Memory B cell (primary cell): ENCODE data around the gene TALDO1.
A peak's percentile ranks its signal among the peaks of the same experiment; 100 is the strongest.

Experiments used
- ATAC-seq: fragments of 150-1000 bp; cut with Tn5 transposase; 2 replicates; pipeline ENCODE4 v1.10.0; 2021; ENCODE audit warnings: low read depth, mild to moderate bottlenecking, moderate library complexity
- DNase-seq, 2 donors: peaks; one replicate each; pipeline ENCODE4 v3.0.0; 2022; ENCODE audit warnings: low spot score in 2 of 2
- H3K27ac Mint-ChIP-seq: one replicate; pipeline ENCODE4 v1.8.0; 2022; ENCODE audit warnings: mild to moderate bottlenecking, moderate library complexity, mixed read lengths
- H3K27me3 Mint-ChIP-seq: one replicate; pipeline ENCODE4 v1.8.0; 2022; ENCODE audit warnings: mixed read lengths
- H3K36me3 Mint-ChIP-seq: one replicate; pipeline ENCODE4 v1.8.0; 2022; ENCODE audit warnings: mild to moderate bottlenecking, mixed read lengths
- H3K4me1 Mint-ChIP-seq: one replicate; pipeline ENCODE4 v1.8.0; 2022; ENCODE audit warnings: mixed read lengths
- H3K4me3 Mint-ChIP-seq: one replicate; pipeline ENCODE4 v1.8.0; 2022; ENCODE audit warnings: mild to moderate bottlenecking, moderate library complexity, mixed read lengths
- H3K9me3 Mint-ChIP-seq: one replicate; pipeline ENCODE4 v1.8.0; 2022; ENCODE audit warnings: mixed read lengths

Gene TALDO1

DNA sequence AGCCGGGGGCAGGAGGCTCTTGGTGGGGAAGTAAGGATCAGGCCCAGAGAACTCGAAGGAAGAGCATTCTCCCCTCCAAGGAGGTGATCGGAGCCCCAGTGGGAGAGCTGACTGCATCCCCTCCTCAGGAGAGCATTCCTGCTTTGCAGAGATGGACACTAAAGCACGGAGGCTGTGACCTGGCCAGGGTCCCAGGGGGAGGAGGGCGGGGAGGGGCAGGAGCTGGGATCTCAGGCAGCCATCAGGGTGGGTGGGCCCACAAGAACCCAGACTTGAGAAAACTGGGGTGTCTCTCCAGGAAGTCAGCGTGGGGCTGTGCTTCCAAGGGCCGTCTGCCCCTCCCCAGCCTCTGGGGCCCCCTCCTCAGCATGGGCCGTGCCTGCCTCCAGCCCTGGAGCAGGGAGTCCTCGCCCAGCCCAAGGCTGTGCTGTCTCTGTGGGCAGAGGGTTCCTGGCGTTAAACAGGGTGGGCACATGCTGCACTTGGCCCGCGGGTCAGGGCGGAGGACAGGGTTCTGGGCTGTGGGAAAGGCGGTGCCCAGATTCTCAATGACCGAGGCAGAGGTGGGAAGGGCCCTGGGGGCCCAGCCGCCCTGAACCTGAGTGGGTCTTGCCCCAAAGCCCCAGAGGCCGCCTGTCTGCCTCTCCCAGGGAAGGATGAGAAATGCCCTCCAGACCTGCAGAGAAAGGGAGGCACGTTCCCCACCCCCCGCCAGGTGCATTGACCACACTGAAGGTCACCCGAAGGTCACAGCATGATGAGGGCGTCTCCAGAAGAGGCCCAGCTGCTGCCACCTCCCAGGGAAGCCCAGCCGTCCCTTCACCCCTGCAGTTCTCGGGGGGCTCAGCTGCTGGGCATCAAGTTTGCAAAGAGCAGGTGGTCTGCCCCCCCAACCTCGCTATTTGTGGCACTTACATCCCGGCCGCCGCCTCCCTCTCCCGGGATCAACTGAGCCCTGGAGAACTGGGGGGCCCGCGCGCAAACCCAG lies 42.0 kb downstream of the TALDO1 start:
- H3K27me3 Mint-ChIP-seq = peaks cover 3% of the 10 kb centered on the region
- no peak for DNase-seq
- H3K36me3 Mint-ChIP-seq = peaks cover 10% of the 10 kb centered on the region
- H3K4me3 Mint-ChIP-seq = no peak overlapping the region
- H3K27ac Mint-ChIP-seq = no peak overlapping the region
- peak; percentile 21 for ATAC-seq
- H3K4me1 Mint-ChIP-seq = no peaks in the 10 kb centered on the region
- no peaks in the 10 kb centered on the region for H3K9me3 Mint-ChIP-seq

DNA sequence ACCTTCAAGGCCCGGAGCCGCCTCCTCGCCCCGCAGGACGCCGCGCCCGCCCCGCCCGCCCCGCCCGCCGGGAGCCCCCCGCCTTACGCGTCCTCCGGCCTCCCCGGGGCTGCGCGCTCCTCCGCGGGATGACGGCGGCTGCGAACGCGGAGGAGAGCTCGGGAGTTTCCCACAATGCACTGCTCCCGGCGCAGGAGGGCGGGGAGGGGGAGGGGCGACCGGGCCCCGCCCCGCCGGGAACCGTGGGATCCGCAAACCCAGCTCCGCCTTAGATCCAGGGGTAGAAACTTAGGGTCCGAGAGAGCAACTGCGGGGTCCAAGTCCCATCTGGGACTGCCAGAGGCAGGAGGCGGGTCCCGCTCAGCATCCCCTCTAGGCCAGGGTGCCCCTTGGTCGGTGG lies 42.7 kb downstream of the TALDO1 start, which contains the start of gene CEND1:
TSS of gene CEND1 (minus strand) at position 148 of the 400 bp plus-strand sequence. CDS start 1,514 bp downstream, outside the sequence.
- no peaks in the 10 kb centered on the region for H3K4me1 Mint-ChIP-seq
- H3K36me3 Mint-ChIP-seq = peaks cover 10% of the 10 kb centered on the region
- peaks cover 3% of the 10 kb centered on the region for H3K27me3 Mint-ChIP-seq
- H3K9me3 Mint-ChIP-seq = no peaks in the 10 kb centered on the region
- ATAC-seq (peak; percentile 61), DNase-seq (no peak)
- H3K27ac Mint-ChIP-seq = no peak within 1 kb of the TSS
- peak within 1 kb of the TSS; percentile 34 for H3K4me3 Mint-ChIP-seq

DNA sequence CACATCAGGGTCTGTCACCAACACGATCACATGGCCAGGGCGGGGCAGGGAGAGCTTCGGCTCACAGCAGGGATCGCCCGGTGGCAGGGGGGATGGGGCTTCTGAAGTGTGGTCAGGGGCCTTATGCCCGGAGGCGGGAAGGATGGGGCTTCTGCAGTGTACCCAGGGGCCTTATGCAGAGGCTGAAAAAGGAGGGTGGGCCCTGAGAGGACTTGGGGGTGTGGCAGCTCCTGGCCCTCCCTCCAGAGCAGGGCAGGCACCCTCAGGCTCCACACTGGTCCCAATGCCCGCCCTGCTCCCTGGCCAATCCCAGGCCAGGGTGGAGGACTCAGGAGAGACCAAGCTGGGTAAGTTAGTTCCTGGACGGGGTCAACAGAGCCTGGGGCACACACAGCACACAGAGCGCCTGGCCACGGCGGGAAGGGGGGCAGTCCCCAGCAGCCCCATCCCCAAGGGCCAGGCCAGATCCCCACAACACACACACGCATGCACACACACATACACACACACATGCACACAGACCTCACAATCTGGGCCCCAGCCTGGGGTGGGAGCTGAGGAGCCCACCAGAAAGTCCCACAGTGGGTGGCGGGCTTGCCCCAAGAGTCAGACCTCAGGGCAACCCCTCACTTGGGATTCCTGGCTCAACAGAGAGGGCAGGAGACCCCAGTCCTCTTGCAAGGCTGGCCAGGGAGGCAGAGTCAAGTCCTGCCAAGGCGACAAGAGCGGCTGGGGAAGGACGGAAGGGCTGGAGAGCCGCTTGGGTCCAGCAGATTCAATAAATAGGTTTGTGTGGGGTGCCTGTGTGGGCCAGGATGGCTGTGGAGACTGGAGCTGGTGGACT lies 43.7 kb downstream of the TALDO1 start:
- peaks cover under 1% of the 10 kb centered on the region for H3K4me1 Mint-ChIP-seq
- ATAC-seq (no peak), DNase-seq (no peak)
- H3K27ac Mint-ChIP-seq = no peak overlapping the region
- no peaks in the 10 kb centered on the region for H3K9me3 Mint-ChIP-seq
- peaks cover 3% of the 10 kb centered on the region for H3K27me3 Mint-ChIP-seq
- H3K4me3 Mint-ChIP-seq = no peak overlapping the region
- peaks cover 10% of the 10 kb centered on the region for H3K36me3 Mint-ChIP-seq

DNA sequence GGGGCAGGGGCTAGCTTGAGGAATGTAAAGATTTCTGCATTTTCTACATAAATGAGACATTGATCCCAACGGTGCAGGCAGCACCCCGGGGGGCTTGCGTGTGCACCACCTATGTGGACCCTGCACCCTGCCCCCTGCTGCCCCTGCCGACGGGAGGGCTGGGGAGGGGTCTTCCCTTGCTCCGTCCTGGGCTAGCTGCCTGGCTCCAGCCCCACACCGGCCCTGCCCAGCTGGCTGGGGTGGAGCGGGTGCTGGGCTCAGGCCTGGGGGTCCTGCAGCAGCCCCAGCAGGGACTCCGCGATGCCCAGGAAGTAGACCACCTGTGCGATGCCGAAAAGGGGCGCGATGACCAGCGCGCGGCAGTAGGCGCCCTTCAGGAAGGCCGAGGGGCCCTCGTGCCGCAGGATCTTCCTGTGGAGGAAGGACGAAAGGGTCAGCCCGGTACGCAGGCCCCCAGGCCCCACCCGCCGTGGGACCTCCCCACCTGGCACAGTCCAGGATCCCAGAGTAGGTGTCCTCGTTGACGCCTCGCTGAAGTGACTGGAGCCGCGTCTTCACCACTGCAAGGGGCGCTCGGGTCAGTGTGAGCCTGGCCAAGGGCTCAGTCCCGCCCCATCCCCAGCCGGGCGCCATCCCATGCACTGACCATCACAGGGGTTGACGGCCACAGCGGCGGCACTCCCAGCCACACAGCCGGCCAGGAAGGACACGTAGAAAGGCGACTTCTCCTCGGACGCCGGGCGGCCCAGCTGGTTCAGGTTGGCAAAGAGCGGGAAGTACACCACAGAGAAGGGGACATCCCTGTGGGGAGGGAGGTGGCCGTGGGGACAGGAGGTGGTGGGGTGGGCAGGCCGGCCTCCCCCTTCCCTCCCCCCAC lies 44.6 kb downstream of the TALDO1 start:
- no peak for ATAC-seq
- H3K4me3 Mint-ChIP-seq = no peak overlapping the region

DNA sequence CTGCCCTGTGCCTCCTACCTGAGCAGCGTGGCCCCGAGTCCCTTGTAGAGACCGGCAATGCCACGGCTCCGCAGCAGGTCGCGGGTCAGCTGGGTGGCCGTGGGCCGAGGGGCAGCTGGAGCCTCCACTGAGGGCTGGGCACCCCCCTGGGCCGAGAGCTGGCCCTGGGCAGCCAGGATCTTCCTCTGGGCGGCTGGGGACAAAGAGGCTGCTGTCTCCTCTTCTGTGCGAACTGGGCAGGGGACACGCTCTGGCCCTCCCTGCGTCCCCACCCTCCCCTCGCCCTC lies 45.2 kb downstream of the TALDO1 start:
- peaks cover 7% of the 10 kb centered on the region for H3K4me1 Mint-ChIP-seq
- H3K27ac Mint-ChIP-seq = no peak overlapping the region
- peaks cover 12% of the 10 kb centered on the region for H3K36me3 Mint-ChIP-seq
- H3K4me3 Mint-ChIP-seq = no peak overlapping the region
- H3K9me3 Mint-ChIP-seq = no peaks in the 10 kb centered on the region
- no peak for DNase-seq
- H3K27me3 Mint-ChIP-seq = peaks cover 3% of the 10 kb centered on the region
- ATAC-seq = no peak

More for the DNA sequence above, 44.6 kb downstream of the TALDO1 start:
- H3K27ac Mint-ChIP-seq = no peak overlapping the region
- no peak for DNase-seq
- H3K27me3 Mint-ChIP-seq = peaks cover 3% of the 10 kb centered on the region
- peaks cover 12% of the 10 kb centered on the region for H3K36me3 Mint-ChIP-seq
- peaks cover 6% of the 10 kb centered on the region for H3K4me1 Mint-ChIP-seq
- H3K9me3 Mint-ChIP-seq = no peaks in the 10 kb centered on the region

DNA sequence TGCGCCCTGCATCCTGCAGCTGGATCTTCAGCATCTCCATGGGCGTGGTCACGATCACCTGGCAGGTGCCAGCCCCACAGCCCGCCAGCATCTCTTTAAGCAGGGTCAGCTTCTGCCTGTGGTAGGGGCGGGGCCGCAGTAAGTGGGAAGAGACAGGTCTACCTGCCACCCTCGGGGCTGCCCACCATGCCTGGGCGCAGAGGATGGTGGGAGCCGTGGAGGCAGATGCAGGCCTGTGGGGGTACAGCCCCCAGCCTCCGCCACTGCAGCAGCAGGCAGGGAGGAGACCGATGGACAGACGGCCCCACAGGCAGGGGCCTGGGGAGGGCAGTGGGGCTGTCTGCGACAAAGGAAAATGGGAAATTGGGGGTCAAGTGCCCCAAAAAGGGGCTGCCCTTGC lies 45.6 kb downstream of the TALDO1 start:
- ATAC-seq (no peak), DNase-seq (no peak)
- no peaks in the 10 kb centered on the region for H3K9me3 Mint-ChIP-seq
- peaks cover 7% of the 10 kb centered on the region for H3K4me1 Mint-ChIP-seq
- H3K4me3 Mint-ChIP-seq = no peak overlapping the region
- H3K36me3 Mint-ChIP-seq = peaks cover 12% of the 10 kb centered on the region
- H3K27me3 Mint-ChIP-seq = peaks cover 2% of the 10 kb centered on the region
- no peak overlapping the region for H3K27ac Mint-ChIP-seq

DNA sequence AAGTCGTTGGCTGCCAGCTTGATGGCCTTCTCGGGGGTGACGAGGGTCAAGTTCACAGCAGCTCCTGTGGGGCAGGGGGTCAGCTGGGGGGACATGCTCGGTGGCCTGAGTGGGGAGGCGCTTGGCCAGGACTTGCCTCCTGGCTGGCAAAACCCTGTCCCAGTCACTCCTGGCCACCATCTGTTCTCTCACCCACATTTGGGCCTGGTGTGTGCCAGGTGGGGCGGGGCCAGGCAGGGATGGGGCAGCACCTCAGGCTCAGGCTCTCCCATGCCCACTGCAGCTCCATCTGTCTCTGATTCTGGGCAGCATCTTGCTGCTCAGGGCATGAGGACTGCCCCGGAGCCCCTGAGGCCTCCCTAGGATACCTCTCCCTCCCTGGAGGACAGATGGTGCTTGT lies 46.3 kb downstream of the TALDO1 start:
- no peak for ATAC-seq
- Mint-ChIP-seq H3K27me3 (peaks cover 2% of the 10 kb centered on the region), H3K27ac (no peak overlapping the region), H3K36me3 (peaks cover 12% of the 10 kb centered on the region), H3K4me3 (no peak overlapping the region), H3K9me3 (no peaks in the 10 kb centered on the region), H3K4me1 (peaks cover 7% of the 10 kb centered on the region)
- DNase-seq = no peak

DNA sequence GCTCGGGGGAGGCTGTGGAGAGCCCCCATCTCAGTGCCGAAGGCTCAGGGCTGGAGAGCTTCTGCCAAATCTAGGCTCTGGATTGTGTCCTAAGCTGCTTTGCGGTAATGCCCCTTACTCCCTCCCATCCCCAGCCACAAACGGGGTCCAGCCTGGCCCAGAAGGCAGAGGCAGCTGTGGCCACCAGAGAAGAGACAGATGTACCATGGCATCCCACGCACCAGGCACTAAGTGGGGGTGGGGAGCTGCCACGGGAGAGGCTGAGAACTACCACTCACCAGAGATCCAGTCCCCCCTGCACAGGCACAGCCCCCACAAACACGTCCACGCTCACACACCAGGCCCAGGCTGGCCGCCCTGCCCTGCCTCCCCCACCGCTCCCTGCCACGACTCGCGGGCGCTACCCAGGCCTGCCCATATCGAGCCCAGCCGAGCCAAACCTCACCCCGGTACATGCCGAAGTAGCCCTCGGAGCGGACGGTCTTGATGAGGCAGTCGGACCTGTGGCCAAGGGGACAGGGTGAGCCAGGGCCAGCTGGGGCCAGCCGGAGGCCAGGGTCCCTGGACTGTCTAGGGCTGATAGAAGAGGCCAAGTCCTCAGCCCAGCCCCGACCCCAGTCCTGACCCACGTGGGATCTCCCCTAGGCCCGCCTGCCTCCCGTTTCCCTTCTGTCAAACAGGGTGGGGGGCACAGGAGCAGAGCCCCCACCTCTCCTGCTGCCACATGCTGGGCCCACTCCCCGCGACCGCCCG lies 46.9 kb downstream of the TALDO1 start:
- H3K36me3 Mint-ChIP-seq = peaks cover 12% of the 10 kb centered on the region
- no peaks in the 10 kb centered on the region for H3K27me3 Mint-ChIP-seq
- no peak for ATAC-seq
- no peak for DNase-seq
- H3K4me3 Mint-ChIP-seq = peak overlapping the region; percentile 27
- no peak overlapping the region for H3K27ac Mint-ChIP-seq
- H3K9me3 Mint-ChIP-seq = no peaks in the 10 kb centered on the region
- peaks cover 7% of the 10 kb centered on the region for H3K4me1 Mint-ChIP-seq

DNA sequence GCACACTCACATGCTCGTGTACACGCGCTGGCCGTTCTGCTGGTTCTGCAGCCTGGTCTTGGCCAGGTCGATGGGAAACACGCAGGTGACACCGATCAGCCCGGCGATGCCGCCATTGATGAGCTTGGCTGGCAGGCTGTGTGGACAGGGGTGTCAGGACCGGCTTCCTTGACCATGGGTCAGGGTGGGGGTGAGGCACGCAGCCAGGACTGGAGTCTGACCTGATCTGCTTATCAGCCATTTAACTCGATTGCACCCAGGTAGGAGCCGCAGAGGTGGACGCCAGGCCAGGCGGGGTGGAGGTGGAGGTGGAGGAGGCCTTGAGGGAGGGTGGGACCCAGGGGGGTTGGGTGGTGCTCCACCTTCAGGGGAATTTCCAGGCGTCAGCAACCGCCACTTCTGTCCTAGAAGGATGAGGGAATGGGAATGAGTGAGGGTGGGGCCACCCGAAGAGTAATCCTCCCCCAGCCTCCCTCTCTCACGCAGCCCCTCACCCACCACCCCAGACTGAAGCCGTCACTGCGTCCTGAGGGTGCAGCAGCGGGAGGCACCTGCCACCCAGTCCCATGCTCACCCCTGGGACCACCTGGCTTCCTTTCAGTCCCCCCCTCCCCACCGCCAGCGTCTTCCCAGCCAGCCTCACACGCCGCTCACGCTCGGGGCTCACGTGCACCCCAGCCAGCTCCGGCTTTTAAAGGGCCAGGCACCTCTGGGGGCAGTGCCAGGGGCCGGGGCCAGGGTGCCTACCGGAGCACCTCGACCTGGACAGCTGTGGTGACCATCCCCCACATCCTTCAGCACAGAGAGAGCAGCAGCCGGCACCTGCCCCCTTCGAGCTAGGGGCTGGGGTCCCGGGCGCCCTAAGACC lies 47.7 kb downstream of the TALDO1 start:
- H3K4me3 Mint-ChIP-seq = peak overlapping the region; percentile 98
- H3K4me1 Mint-ChIP-seq = peaks cover 7% of the 10 kb centered on the region
- H3K27ac Mint-ChIP-seq = no peak overlapping the region
- no peaks in the 10 kb centered on the region for H3K27me3 Mint-ChIP-seq
- H3K9me3 Mint-ChIP-seq = no peaks in the 10 kb centered on the region
- H3K36me3 Mint-ChIP-seq = peaks cover 12% of the 10 kb centered on the region
- ATAC-seq = no peak
- no peak for DNase-seq

DNA sequence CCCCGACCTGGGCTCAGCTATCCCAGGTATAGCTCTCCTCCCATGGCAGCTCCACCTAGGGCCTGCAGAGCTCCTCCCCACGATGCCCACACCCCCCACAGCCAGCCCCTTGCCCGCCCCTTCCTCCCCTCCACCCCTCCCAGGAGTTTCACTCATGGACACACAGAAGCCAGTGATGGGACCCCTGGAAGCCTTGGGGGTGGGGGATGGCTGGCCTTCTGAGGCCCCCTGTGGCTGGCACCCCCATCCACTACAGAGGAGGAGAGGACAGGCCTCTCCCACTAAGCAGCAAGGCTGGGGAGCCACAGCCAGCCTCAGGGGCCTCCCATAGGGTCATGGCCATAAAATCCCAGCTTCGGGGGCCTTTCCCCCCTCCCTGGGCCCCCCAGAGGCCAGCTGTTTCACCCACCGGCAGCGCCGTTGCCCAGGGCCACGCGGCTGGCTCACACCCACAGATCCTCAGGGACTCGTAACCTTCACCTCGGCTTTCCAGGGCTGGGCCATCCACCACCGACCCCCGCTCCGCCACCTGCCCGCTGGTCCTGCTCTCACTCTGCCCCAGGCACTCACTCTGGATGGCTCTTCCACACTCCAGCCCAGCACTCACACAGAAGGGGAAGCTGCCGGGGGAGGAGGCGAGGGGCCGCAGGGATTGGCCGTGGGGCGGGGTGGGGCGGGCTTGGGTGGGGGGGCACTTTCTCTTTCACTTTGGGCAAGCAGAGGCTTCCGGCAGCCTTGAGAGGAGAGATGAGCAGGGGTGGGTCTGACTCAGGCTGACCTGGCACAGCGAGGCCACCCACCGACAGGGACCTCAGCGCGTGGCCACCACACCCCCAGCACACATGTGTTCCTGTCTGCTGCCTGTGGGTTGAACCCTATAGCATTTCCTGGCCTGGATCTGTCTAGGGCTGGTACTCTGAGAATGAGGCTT lies 48.6 kb downstream of the TALDO1 start:
- Mint-ChIP-seq H3K27me3 (no peaks in the 10 kb centered on the region), H3K36me3 (peaks cover 10% of the 10 kb centered on the region)

DNA sequence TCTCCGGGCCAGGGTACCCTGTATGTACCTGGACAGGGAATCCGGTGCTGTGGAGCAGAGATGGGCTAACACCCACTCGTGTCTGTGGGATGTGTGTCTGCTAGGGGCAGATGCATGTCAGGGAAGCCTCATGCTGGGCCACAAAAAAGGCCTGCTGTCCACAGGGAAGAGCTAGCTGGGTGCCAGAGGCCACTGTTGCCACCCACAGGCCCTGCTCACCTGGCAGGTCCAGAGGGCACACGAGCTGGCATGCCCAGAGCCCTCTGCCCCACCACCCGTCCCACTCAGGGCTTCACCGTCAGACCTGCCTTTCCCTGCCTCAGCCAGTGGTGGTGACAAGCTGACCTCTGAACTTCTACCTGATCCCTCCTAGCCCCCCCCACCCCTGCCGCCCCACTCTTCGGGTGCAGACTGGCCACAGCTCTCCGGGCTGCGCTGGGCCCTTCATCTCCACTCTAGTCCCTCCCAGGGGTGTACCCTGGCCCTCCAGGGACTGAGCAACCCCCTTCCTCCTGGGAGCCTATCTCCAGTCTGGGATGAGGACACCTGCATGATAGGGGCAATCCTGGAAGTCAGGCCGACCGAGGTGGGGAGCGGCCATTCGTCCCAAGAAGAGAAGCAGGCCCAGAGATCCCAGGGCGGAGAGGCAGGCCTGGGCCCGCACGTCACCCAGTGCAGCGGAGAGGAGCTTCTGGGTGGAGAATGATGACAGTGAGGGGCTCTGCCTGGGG lies 49.5 kb downstream of the TALDO1 start:
- Mint-ChIP-seq H3K4me1 (peaks cover 7% of the 10 kb centered on the region), H3K36me3 (peaks cover 9% of the 10 kb centered on the region), H3K4me3 (peak overlapping the region; percentile 98), H3K27me3 (no peaks in the 10 kb centered on the region), H3K9me3 (no peaks in the 10 kb centered on the region), H3K27ac (peak overlapping the region; percentile 89)
- DNase-seq (no peak), ATAC-seq (no peak)

More for the DNA sequence above, 48.6 kb downstream of the TALDO1 start:
- H3K9me3 Mint-ChIP-seq = no peaks in the 10 kb centered on the region
- H3K4me1 Mint-ChIP-seq = peaks cover 7% of the 10 kb centered on the region
- H3K27ac Mint-ChIP-seq = peak overlapping the region; percentile 89
- DNase-seq (peak; percentile 53 to 64), ATAC-seq (peak; percentile 47)
- peak overlapping the region; percentile 98 for H3K4me3 Mint-ChIP-seq
